HepG2 (cell line): Measurements from ENCODE around the gene TSC22D2. TPM values are rescaled to one million over a fixed set of nuclear protein-coding genes. Genes with fewer than 3 reads are reported as not detected.

Source experiments
- ATAC-seq: fragments of 200-7000 bp; cut with Tn5 transposase; 3 replicates; pipeline ENCODE4 v1.9.1; 2020; ENCODE audit warnings: mild to moderate bottlenecking, moderate library complexity
- BruUV-seq: library from RNA; stranded (reverse); fragments of 400-500 nt; replicated peaks from 2 replicates; lab custom pipeline; 2021; lab: Mats Ljungman, UMichigan
- CTCF ChIA-PET: fragments of 300-600 bp; formaldehyde crosslinking; extraction: SDS; loops from one replicate; lab custom pipeline; 2021; ENCODE audit warnings: low total read pairs, inconsistent platforms, low intra/inter-chr PET ratio; lab: Yijun Ruan, JAX
- POLR2A ChIA-PET: fragments of 350-600 bp; sonication (Branson Sonifier 250); formaldehyde crosslinking; loops from one replicate; lab custom pipeline; 2020; ENCODE audit warnings: antibody characterized with exemption, inconsistent platforms; lab: Yijun Ruan, JAX
- DNase-seq: peaks from one replicate; pipeline ENCODE4 v3.0.0-alpha.2; 2015; ENCODE audit warnings: low spot score
- FAIRE-seq: peaks from 3 replicates; lab custom pipeline; 2011; peaks lifted over from hg19 to GRCh38; lab: Jason Lieb, UNC
- H2AFZ ChIP-seq: one replicate; pipeline ENCODE4 v1.6.1; 2011; ENCODE audit warnings: low read length, inconsistent platforms
- H3K27ac ChIP-seq: fragments of 300-600 bp; 3 replicates; pipeline ENCODE4 v1.8.0; 2011; ENCODE audit warnings: mixed run types, mild to moderate bottlenecking, mixed read lengths, low read length, inconsistent platforms; ENCODE audit not compliant: insufficient read depth; ENCODE audit errors: extremely low read length
- H3K27me3 ChIP-seq, 2 experiments: fragments of 200-600 bp in 1 of 2; 2 replicates in 1 of 2; 3 replicates in 1 of 2; pipeline versions ENCODE4 v1.6.0 to v1.8.0; 2011; ENCODE audit warnings: low read length in 2 of 2, mild to moderate bottlenecking in 2 of 2, moderate library complexity in 2 of 2, inconsistent platforms in 1 of 2; ENCODE audit not compliant: insufficient read depth in 2 of 2, control insufficient read depth in 1 of 2
- H3K36me3 ChIP-seq, 2 experiments: fragments of 200-600 bp in 1 of 2; replicated peaks in 1 of 2; 2 replicates in 1 of 2; 3 replicates in 1 of 2; pipeline versions ENCODE4 v1.5.1 to v1.8.0; 2011; ENCODE audit warnings: low read length in 2 of 2, inconsistent platforms in 1 of 2; ENCODE audit not compliant: insufficient read depth in 2 of 2, control insufficient read depth in 1 of 2
- H3K4me1 ChIP-seq: 2 replicates; pipeline ENCODE4 v1.5.1; 2012; ENCODE audit warnings: low read length, inconsistent platforms; ENCODE audit not compliant: insufficient read depth
- H3K4me2 ChIP-seq: 2 replicates; pipeline ENCODE4 v1.6.0; 2011; ENCODE audit warnings: low read depth, low read length, inconsistent platforms
- H3K4me3 ChIP-seq, 3 experiments: fragments of 200-600 bp in 1 of 3; sonication (generic), shearing (Covaris generic) in 1 of 3; replicated peaks in 1 of 3; 2 replicates each; pipeline ENCODE4 v1.5.1; 2011 to 2016; ENCODE audit warnings: low read length in 3 of 3, inconsistent platforms in 2 of 3, low read depth in 2 of 3, mild to moderate bottlenecking in 2 of 3, control low read depth in 1 of 3, mixed read lengths in 1 of 3; ENCODE audit not compliant: insufficient read depth in 1 of 3
- H3K79me2 ChIP-seq: one replicate; pipeline ENCODE4 v1.6.1; 2011; ENCODE audit warnings: low read length, inconsistent platforms; ENCODE audit not compliant: insufficient read depth
- H3K9ac ChIP-seq: 2 replicates; pipeline ENCODE4 v1.6.0; 2011; ENCODE audit warnings: mild to moderate bottlenecking, low read depth, low read length, inconsistent platforms; ENCODE audit not compliant: insufficient read depth
- H3K9me3 ChIP-seq: 2 replicates; pipeline ENCODE4 v1.5.1; 2012; ENCODE audit warnings: mild to moderate bottlenecking, low read length
- H4K20me1 ChIP-seq: 2 replicates; pipeline ENCODE4 v1.6.0; 2011; ENCODE audit warnings: inconsistent platforms, mild to moderate bottlenecking, low read length, moderate library complexity; ENCODE audit not compliant: insufficient read depth
- BRCA1 ChIP-seq: sonication (generic); formaldehyde crosslinking; IDR thresholded peaks from 2 replicates; pipeline ENCODE4 v1.4.0; 2020; ENCODE audit warnings: missing genetic modification reagents
- CBX1 ChIP-seq: IDR thresholded peaks from one replicate; pipeline ENCODE4 v1.6.1; 2016; ENCODE audit warnings: antibody characterized with exemption, low read depth
- NR2F2 ChIP-seq: IDR thresholded peaks from 2 replicates; pipeline ENCODE4 v1.6.1; 2012; ENCODE audit warnings: low read depth, inconsistent platforms, borderline replicate concordance
- RCOR2 ChIP-seq: IDR thresholded peaks from 2 replicates; pipeline ENCODE4 v1.6.1; 2016; ENCODE audit warnings: missing biosample characterization, missing genetic modification reagents
- SMYD3 ChIP-seq: sonication (generic); formaldehyde crosslinking; IDR thresholded peaks from 2 replicates; pipeline ENCODE4 v1.8.1; 2023; ENCODE audit warnings: mild to moderate bottlenecking, missing genetic modification reagents
- SNRNP70 ChIP-seq: fragments of 200-400 bp; formaldehyde crosslinking; IDR thresholded peaks from 2 replicates; pipeline ENCODE4 v1.6.1; 2017; ENCODE audit warnings: mild to moderate bottlenecking, low read depth, low read length, moderate library complexity
- STAT5B ChIP-seq: sonication (generic); formaldehyde crosslinking; IDR thresholded peaks from 2 replicates; pipeline ENCODE4 v1.4.0; 2020; ENCODE audit warnings: missing genetic modification reagents
- U2AF1 ChIP-seq: fragments of 200-400 bp; formaldehyde crosslinking; optimal IDR thresholded peaks from 2 replicates; pipeline ENCODE3; 2017; ENCODE audit warnings: mild to moderate bottlenecking, low read depth, low read length
- ZIK1 ChIP-seq: sonication (generic); formaldehyde crosslinking; IDR thresholded peaks from 2 replicates; pipeline ENCODE4 v1.5.0; 2020; ENCODE audit warnings: mild to moderate bottlenecking, low read depth, missing genetic modification reagents, borderline replicate concordance
- ZNF33A ChIP-seq: sonication (generic); formaldehyde crosslinking; IDR thresholded peaks from 2 replicates; pipeline ENCODE4 v1.5.1; 2020; ENCODE audit warnings: missing genetic modification reagents, mild to moderate bottlenecking, moderate library complexity, borderline replicate concordance
- ZNF350 ChIP-seq: sonication (generic); formaldehyde crosslinking; IDR thresholded peaks from 2 replicates; pipeline ENCODE4 v1.4.0; 2020; ENCODE audit warnings: mild to moderate bottlenecking, low read depth, missing genetic modification reagents, borderline replicate concordance
- ZNF749 ChIP-seq: sonication (generic); formaldehyde crosslinking; IDR thresholded peaks from 2 replicates; pipeline ENCODE4 v1.8.0; 2022; ENCODE audit warnings: mild to moderate bottlenecking, missing genetic modification reagents, moderate library complexity, borderline replicate concordance
- ZNF768 ChIP-seq: sonication (generic); formaldehyde crosslinking; IDR thresholded peaks from 2 replicates; pipeline ENCODE4 v1.4.0; 2020; ENCODE audit warnings: missing genetic modification reagents
- ZNF816 ChIP-seq: sonication (generic); formaldehyde crosslinking; IDR thresholded peaks from 2 replicates; pipeline ENCODE4 v1.8.0; 2022; ENCODE audit warnings: missing genetic modification reagents, mild to moderate bottlenecking, borderline replicate concordance
- WGBS: methylation state at CpG from one replicate; pipeline ENCODE4 v1.1.6; 2017; ENCODE audit warnings: low lambda C conversion rate; 5-methylcytosine and 5-hydroxymethylcytosine counted together
- in situ Hi-C: cut with HindIII; loops from 2 replicates; pipeline ENCODE4 v1.10.0; 2017; ENCODE audit warnings: low pct_unique_long_range_greater_than_20kb; ENCODE audit not compliant: extremely low pct_ligation_motif_present
- intact Hi-C: fragments of 100-400 bp; cut with micrococcal nuclease; formaldehyde crosslinking; loops from one replicate; pipeline ENCODE4 v1.10.0; 2022; ENCODE audit not compliant: unreplicated experiment
- polyA plus RNA-seq, 8 experiments: library from polyadenylated mRNA; depleted of rRNA in 3 of 8; stranded (reverse) in 7 of 8; unstranded in 1 of 8; fragments of >200 nt; fragmentation: Illumina TruSeq in 4 of 8; extraction: Trizol in 4 of 8; gene quantifications; 2 replicates each; pipeline versions ENCODE4 v1.2.1 to v1.2.3, GENCODE V29; 2011 to 2016; ENCODE audit warnings: low read depth in 4 of 8, missing spikeins in 1 of 8, mixed read lengths in 1 of 8; ENCODE audit not compliant: insufficient read depth in 1 of 8
- total RNA-seq, 5 experiments: library from RNA; depleted of rRNA; stranded (reverse); fragments of >200 nt; fragmentation: Illumina TruSeq; extraction: Trizol; gene quantifications; 2 replicates each; pipeline ENCODE4 v1.2.3, GENCODE V29; 2016; ENCODE audit warnings: low read depth in 1 of 5
- TF ChIP-seq, protein P1 (sequence below): sonication (generic); formaldehyde crosslinking; IDR thresholded peaks from 2 replicates; pipeline ENCODE4 v1.4.0; 2020; ENCODE audit warnings: mild to moderate bottlenecking, missing genetic modification reagents
- TF ChIP-seq, protein P2 (sequence below): sonication (generic); formaldehyde crosslinking; IDR thresholded peaks from 2 replicates; pipeline ENCODE4 v1.9.0; 2022; ENCODE audit warnings: missing genetic modification reagents, mild to moderate bottlenecking, borderline replicate concordance
- TF ChIP-seq, protein P3 (sequence below): IDR thresholded peaks from 2 replicates; pipeline ENCODE4 v1.6.1; 2018; ENCODE audit warnings: missing genetic modification reagents, mild to moderate bottlenecking, missing compliant biosample characterization

Gene TSC22D2
- total and polyA plus RNA-seq, 2 of the 13 experiments (the other 11 are each of a cell fraction or from before 2014, with no cell fraction given): 4.6 to 8.2 TPM

DNA sequence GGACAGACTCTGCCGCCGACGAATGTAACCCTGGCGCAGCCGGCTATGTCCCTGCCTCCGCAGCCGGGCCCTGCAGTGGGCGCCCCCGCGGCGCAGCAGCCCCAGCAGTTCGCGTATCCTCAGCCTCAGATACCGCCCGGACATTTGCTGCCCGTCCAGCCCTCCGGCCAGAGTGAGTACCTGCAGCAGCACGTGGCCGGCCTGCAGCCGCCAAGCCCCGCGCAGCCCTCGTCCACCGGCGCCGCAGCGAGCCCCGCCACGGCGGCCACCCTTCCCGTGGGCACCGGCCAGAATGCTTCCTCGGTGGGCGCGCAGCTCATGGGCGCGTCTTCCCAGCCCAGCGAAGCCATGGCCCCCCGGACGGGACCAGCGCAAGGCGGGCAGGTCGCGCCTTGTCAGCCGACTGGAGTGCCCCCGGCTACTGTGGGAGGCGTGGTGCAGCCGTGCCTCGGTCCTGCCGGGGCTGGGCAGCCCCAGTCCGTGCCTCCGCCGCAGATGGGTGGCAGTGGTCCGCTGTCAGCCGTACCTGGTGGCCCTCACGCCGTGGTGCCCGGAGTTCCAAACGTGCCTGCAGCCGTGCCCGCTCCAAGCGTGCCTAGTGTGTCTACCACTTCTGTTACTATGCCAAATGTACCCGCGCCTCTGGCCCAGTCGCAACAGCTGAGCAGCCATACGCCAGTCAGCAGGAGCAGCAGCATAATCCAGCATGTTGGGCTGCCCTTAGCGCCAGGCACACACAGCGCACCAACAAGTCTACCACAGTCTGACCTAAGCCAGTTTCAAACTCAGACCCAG lies 2.4 kb downstream of the TSC22D2 start (continued):
- TF ChIP-seq ZNF749 (CRISPR knock-in tag) (0 out of 2 replicates have a peak, but pooled peaks have one; percentile 38), ZIK1 (no peak), ZNF816 (CRISPR knock-in tag) (no peak), ZNF33A (no peak), BRCA1 (CRISPR knock-in tag) (0 out of 2 replicates have a peak, but pooled peaks have one; percentile 46)
- TF ChIP-seq, protein P1, sequence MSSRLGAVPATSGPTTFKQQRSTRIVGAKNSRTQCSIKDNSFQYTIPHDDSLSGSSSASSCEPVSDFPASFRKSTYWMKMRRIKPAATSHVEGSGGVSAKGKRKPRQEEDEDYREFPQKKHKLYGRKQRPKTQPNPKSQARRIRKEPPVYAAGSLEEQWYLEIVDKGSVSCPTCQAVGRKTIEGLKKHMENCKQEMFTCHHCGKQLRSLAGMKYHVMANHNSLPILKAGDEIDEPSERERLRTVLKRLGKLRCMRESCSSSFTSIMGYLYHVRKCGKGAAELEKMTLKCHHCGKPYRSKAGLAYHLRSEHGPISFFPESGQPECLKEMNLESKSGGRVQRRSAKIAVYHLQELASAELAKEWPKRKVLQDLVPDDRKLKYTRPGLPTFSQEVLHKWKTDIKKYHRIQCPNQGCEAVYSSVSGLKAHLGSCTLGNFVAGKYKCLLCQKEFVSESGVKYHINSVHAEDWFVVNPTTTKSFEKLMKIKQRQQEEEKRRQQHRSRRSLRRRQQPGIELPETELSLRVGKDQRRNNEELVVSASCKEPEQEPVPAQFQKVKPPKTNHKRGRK (CRISPR knock-in tag): no peak
- TF ChIP-seq, all 625 proteins: peak for 65

DNA sequence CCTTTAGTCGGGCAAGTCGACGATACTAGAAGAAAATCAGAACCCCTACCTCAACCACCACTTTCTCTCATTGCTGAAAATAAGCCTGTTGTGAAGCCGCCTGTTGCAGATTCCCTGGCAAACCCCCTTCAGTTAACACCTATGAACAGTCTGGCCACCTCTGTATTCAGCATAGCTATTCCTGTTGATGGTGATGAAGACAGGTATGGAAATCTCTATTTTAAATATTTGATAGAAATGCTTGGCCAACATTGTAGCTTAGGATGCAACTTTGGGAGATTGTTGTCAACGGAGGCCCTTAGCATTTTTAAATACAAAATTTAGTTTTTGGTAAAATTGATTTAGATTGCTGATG lies 3.0 kb downstream of the TSC22D2 start:
- Histone ChIP-seq H2AFZ (no peak overlapping the region), H3K4me2 (peak overlapping the region; percentile 89), H3K27me3 (no peaks in the 10 kb centered on the region; a peak in 1 of 5 replicates), H3K27ac (no peak overlapping the region), H3K9ac (peak overlapping the region; percentile 90), H4K20me1 (peaks cover 66% of the 10 kb centered on the region), H3K4me3 (peak overlapping the region; percentile 89 to 97 (median 90)), H3K36me3 (0 out of 5 replicates have a peak, but pooled peaks cover 1 to 12% of the 10 kb centered on the region in 2 experiments), H3K4me1 (peaks cover 33% of the 10 kb centered on the region), H3K79me2 (peaks cover 69% of the 10 kb centered on the region), H3K9me3 (no peaks in the 10 kb centered on the region)
- BruUV-seq: no TSS peak
- intact Hi-C loops: loop anchor here (5.0 to 10.0 kb wide), 4 partner anchors 36 to 476 kb away; partner anchors contain the start of genes EIF2A and SERP1
- ChIA-PET CTCF (no interaction called here), POLR2A (interaction anchor here (2.0 kb wide), 1 partner anchor 26 kb away, joined by 4 read pairs; no protein-coding TSS in a partner anchor)
- in situ Hi-C loops: no loop called here
- WGBS: 2% methylated on average over 3 of the region's 5 CpGs
- no peak for ATAC-seq
- no peak for FAIRE-seq
- no peak for DNase-seq
- TF ChIP-seq, protein P2, sequence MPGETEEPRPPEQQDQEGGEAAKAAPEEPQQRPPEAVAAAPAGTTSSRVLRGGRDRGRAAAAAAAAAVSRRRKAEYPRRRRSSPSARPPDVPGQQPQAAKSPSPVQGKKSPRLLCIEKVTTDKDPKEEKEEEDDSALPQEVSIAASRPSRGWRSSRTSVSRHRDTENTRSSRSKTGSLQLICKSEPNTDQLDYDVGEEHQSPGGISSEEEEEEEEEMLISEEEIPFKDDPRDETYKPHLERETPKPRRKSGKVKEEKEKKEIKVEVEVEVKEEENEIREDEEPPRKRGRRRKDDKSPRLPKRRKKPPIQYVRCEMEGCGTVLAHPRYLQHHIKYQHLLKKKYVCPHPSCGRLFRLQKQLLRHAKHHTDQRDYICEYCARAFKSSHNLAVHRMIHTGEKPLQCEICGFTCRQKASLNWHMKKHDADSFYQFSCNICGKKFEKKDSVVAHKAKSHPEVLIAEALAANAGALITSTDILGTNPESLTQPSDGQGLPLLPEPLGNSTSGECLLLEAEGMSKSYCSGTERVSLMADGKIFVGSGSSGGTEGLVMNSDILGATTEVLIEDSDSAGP (CRISPR knock-in tag): no peak
- no peak for TF ChIP-seq U2AF1
- no peak for TF ChIP-seq STAT5B (CRISPR knock-in tag)
- TF ChIP-seq CBX1: no peak
- TF ChIP-seq ZNF768: no peak
- TF ChIP-seq NR2F2: no peak
- TF ChIP-seq, protein P3, sequence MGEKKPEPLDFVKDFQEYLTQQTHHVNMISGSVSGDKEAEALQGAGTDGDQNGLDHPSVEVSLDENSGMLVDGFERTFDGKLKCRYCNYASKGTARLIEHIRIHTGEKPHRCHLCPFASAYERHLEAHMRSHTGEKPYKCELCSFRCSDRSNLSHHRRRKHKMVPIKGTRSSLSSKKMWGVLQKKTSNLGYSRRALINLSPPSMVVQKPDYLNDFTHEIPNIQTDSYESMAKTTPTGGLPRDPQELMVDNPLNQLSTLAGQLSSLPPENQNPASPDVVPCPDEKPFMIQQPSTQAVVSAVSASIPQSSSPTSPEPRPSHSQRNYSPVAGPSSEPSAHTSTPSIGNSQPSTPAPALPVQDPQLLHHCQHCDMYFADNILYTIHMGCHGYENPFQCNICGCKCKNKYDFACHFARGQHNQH (CRISPR knock-in tag): no peak
- no peak for TF ChIP-seq SMYD3
- TF ChIP-seq SNRNP70: no peak
- no peak for TF ChIP-seq ZNF350 (CRISPR knock-in tag)
- TF ChIP-seq RCOR2 (CRISPR knock-in tag): no peak
